IPS-NIHi7 (cell line): ENCODE measurements around the gene CREB3L1.

ENCODE experiments used
- DNase-seq: peaks from one replicate; pipeline ENCODE4 v3.0.0; 2012; ENCODE audit warnings: mixed read lengths; ENCODE audit errors: extremely low spot score

Gene CREB3L1, protein sequence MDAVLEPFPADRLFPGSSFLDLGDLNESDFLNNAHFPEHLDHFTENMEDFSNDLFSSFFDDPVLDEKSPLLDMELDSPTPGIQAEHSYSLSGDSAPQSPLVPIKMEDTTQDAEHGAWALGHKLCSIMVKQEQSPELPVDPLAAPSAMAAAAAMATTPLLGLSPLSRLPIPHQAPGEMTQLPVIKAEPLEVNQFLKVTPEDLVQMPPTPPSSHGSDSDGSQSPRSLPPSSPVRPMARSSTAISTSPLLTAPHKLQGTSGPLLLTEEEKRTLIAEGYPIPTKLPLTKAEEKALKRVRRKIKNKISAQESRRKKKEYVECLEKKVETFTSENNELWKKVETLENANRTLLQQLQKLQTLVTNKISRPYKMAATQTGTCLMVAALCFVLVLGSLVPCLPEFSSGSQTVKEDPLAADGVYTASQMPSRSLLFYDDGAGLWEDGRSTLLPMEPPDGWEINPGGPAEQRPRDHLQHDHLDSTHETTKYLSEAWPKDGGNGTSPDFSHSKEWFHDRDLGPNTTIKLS

DNA sequence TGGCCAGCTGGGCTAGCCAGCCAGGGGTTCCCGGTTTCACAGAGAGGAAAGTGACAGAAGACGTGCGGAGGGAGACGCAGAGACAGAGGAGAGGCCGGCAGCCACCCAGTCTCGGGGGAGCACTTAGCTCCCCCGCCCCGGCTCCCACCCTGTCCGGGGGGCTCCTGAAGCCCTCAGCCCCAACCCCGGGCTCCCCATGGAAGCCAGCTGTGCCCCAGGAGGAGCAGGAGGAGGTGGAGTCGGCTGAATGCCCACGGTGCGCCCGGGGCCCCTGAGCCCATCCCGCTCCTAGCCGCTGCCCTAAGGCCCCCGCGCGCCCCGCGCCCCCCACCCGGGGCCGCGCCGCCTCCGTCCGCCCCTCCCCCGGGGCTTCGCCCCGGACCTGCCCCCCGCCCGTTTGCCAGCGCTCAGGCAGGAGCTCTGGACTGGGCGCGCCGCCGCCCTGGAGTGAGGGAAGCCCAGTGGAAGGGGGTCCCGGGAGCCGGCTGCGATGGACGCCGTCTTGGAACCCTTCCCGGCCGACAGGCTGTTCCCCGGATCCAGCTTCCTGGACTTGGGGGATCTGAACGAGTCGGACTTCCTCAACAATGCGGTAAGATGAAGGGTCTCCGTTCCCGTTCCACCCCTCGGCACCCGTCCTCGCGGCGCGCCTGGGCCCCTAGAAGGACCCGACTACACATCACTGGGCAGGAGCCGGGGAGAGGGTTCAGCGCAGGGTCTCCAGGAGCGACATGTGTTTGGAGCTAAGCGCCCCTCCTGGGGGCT is at the start of gene CREB3L1:
Gene CREB3L1, plus strand, starts transcription at position 41 of the 765 bp plus-strand sequence. Its CDS starts 450 bp downstream, at position 491.
- peak; percentile 64 for DNase-seq

DNA sequence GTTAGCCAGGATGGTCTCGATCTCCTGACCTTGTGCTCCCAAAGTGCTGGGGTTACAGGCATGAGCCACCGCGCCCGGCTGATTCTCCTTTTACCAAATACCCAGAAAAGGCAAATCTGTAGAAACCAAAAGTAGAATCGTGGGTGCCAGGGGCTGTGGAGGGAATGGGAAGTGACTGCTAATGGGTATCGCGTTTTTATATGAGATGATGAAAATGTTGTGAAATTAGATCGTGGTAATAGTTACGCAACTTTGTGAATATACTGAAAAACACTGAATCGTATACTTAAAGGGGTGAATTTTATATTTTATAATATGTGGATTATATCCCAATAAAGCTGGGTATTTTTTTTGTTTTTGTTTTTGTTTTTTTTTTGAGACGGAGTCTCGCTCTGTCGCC is 48.2 kb upstream of the CREB3L1 start:
- DNase-seq = no peak

DNA sequence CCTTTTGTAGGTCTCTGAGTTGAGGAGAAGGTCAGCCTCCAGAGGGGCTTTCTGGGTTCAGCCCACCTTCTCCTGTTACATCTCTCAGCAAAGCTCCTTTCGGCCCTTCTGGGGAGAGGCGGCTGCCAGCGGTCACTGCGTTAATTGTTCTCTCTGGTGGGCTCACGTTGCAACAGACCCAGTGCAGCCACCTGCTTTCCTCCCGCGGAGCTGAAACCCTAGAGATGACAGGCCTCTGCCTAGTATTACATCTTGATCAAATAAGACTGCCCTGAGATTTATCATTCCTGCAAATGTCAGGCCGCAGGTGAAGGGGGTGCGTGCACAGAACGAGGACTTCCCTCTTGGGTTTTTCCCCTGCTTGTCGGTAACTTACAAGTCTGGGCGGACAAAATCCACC is 43.2 kb upstream of the CREB3L1 start:
- DNase-seq = no peak

DNA sequence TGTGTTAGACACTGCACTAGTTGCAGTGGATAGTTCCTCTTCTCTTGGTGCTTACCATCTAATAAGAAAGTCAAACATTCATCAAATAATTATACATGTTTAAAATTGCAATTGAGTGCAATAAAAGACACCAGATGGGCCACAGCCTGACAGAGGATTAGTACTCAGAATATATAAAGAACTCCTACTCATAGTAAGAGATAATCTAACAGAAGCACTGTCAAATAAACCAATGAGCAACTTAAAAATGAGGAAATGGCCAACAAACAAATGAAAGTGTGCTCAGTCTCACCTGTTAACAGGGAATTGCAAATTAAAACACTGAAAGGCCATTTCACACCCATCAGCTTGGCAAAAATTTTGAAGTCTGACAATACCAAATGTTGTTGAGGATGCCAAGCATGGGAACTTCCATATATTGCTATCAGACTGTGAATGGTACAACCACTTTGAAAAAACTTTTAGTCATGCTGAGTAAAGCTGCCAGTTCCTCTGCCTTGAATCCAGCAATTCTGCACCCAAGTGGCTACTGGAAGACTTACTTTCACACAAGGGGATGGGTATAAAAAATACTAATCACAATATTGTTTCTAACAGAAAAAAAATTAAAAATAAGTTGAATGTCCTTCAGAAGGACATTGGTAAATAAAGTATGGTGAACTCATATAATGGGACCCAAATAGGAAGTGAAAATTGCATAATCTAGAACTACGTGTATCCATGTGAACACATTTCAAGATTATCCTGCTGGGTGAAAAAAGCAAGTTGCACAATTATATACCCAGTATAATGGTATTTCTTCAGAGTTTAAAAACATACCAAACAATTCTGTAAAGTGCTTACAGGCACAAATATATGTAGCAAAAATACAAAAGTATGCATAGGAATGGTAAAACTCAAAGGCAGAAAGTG is 41.4 kb upstream of the CREB3L1 start:
- DNase-seq = no peak

DNA sequence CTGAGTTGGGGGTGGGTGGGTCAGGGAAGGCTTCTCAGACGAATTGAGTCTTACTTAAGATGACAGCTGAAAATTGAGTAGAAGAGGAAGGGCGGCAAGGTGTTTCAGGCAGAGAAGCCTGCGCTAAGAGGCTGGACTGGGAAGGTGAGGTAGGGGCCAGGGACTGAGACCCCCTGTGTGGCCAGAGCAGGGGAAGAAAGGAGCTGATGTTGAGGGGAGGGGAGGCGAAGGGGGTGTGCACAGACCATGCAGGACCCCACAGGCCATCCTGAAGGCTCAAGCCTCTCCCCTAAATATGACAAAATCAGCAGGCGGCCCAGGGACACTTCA is 40.6 kb upstream of the CREB3L1 start:
- no peak for DNase-seq

DNA sequence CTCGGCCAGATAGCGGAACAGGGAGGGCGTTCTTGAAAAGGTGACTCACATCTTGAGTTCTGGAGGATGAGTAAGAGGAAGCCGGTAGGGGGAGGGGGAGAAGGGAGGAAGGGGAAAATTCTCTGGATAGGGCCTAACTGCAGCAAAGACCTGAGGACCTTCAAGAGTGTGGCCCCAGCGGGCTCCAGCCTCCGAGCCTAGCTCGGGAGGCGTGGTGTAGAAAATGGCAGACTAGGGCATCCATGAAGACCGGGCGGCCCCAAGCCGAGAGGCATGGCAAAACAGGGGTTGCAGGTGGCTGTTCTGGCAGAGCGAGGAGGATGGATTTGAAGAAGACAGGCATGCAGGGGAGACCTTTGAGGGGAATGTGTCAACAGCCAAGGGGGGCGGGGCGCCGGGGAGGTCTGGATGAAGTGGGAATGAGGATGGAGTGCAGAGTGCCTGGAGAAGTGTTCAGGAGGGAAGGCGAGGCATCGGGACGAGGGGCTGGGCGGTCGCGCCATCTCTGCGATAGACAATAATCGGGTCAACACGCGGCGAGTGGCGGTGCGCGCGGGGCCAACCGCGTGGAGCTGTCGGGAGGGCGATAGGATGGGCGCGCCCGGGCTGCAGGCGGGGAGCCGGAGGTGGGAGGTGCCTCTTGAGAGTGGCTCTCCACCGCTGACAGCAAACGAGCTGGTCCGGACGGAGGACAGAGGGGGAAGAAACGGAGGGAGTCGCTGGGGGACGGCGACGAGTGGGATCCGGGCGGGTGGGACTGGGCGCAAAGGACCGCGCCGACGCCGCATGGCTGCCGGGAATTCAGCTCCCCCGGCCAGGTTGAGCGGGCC is 40.0 kb upstream of the CREB3L1 start:
- peak; percentile 81 for DNase-seq

DNA sequence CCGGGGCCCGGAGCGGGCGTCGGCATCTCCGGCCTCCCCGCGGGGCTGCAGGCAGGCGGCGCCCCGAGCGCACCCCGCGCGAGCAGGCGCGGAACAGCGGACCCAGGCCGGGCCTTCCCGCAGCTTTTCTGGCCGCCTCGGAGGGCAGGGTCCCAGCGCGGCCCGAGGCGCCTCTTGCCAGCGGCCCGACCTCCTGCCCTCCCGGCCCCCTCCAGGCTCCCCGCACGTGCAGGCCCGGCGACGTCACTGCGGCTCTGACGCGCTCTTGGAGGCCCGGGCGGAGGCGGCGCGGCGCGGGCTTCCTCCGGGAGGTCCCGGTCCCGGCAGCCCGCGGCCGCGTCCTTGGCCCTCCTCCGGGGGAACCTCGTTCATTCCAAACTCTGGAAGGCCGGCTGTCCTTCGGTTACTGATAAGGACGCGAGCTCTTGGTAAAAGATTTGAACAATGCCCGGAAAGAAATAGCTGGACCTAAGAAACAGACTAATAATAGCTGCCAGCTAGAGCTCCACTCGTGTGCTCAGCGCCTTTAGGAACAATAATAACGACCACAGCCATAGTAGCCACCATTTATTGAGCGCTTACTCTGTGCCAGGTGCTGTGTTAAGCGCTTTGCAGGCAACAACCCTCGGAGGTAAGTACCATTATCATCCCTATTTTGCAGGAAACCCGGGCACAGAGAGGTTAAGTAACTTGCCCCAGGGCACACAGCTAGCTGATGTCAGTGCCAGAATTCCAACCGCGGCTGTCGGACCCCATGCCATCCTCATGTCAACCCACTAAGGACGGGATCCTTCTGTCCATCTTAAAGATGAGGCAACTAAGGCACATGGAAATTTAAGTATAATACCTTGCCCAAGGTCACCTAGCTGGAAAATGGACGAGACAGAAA is 39.1 kb upstream of the CREB3L1 start:
- peak; percentile 58 for DNase-seq

DNA sequence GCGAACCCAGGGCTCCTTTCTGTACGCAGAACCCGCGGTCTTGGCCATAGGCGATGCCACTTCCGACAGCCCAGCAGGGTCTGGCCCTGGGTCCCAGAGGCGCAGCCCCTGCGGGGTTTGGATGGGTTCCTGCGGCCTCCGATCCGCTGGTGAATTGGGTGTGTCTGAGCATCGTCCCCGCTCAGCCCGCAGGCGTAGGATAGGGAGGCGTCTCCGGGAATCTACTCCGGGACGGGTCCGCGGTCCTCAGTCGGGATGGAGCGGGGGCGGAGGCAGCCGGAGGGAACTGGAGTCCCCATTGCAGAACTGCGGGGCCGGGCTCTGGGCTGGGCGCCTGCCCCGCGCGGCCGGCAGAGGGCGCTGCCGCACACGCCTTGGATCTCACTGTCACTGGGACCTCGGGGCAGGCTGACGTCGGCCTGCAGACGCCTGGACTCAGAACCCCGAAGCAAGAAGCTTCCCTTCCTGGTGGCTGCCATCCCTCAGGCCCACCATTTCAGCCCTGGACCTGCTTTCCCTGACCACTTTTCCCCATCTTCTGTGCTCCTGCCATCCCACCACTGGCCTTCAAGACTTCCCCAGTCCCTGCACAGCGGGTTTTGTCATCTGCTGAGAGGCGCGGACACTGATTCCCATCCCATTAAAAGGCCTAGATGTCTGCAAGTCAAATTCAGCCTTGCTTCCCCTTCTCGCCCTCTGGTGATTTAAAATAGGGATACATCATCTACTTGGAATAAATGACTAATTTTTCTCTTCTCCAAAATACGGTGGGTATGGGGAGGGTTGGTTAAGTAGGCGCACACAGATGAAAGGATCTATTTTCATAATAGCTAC is 38.3 kb upstream of the CREB3L1 start:
- DNase-seq = peak; percentile 88

DNA sequence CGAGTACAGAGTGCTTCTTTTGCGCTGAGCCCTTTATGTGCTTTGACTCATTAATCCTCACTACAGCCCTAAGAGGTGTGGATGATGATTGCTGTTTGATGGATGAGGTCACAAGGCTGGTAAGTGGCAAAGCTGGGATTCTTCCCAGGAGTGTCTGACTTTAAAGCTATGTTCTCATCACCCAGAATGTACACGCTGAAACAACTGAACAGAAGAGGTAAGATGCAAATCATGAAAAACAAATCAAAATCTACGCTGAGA is 37.7 kb upstream of the CREB3L1 start:
- no peak for DNase-seq

DNA sequence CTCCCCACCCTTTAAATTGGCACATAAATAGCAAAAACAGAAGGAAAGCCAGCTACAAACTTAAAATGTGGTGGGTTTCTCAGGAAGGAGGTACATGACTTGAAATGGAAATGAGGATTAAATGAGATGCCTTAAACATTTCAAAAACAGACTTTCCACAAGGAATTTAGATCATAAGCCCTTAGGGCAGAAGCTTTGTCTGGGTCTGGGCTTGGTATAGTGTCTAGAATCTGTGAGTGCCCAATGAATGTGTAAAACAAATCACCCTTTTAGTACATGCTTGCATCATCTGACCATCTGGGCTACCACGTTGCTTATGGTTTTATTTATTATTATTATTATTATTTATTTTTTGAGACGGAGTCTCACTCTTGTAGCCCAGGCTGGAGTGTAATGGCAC is 37.1 kb upstream of the CREB3L1 start:
- no peak for DNase-seq

DNA sequence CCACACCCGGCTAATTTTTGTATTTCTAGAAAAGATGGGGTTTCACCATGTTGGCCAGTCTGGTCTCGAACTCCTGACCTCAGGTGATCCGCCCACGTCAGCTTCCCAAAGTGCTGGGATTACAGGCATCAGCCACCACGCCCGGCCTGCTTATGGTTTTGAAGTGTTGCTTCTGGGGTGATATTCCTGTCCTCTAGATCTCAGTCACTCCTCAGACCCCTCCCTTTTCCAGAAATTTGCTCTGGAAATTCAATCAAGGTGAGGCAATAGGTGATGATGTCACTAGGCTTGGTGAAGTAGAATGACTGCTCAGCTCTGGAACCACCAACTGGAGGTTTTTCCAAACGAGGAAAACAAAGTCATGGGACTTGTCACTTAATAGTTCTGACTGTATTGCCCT is 36.6 kb upstream of the CREB3L1 start:
- DNase-seq = no peak

DNA sequence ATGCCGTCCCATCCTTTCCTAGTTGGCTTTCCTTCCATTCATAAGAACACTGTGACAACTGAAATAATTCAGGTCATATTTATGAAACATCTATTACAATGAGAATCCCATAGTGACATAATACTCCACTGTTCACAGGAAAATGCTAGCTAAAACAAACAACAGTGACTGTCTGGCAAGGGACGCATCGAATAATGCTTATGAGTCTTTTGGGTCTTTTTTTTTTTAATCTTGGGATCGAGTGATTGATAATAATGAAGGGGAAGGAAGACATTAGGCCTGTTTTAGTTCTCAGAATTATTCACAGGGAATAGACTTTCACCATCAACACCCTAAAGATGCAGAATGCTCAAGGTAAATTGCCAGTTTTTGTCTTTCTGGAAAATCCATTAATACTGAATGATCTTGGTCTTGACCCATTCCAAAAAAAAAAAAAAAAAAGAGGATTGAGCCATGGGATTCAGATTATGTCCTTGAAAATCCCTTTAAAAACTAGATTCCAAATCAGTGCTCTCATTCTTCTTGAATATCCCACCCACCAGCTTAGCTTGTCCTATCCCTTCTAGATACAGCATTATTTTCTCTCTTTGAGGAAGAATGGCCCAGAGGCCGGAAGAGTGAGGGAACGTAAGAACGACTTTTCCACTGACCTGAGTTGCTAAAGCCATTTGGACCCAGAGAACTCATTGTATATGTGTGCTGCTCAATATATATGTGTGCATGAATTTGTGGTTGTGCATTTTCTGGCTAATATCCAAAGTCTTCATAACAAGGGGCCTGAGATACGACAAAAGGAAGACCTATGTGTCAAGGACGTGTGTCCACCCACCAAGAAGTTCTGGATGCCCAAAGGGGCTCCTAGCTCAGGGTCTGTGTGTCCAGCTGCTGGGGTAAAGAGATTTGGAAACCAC is 35.2 kb upstream of the CREB3L1 start:
- no peak for DNase-seq

DNA sequence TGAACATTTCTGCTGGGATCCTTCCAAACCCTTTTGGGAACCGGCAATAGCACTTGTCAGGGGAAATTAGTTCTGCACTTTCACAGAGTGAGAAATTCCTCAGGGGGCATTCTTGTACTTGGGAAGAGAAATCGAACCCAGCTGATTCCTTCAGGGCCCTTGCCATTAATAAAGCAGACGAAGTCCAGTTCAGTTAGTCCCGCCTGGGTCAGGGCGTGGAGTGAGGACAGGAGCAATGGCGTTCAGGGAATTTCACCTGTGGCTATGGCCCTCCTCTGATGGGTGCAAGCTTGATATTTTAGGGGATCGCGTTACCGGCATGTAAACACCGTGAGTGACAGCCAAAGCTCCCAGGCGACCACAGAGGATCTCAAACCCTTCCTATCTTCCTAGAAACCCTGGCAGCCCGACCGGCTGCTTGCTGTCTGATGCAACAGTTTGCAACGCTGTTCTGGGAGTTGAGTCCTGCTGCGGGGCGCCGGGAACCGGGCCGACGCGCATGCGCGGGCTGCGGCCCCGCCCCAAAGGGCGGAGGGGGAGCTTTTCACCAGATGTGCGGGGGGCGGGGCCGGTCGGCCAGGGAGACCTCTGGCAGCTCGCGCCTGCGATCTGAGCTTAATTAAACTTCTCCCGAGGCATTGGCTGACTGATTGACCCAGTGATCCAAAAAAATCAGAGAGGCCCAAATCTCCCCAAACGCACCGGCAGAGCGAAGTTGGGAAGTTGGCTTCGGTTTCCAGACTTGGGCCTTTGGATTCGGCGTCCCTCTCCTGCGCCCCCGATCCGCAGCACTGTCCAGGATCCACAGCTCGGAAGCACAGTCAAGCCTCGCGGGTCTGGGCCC is 34.3 kb upstream of the CREB3L1 start:
- peak; percentile 94 for DNase-seq

DNA sequence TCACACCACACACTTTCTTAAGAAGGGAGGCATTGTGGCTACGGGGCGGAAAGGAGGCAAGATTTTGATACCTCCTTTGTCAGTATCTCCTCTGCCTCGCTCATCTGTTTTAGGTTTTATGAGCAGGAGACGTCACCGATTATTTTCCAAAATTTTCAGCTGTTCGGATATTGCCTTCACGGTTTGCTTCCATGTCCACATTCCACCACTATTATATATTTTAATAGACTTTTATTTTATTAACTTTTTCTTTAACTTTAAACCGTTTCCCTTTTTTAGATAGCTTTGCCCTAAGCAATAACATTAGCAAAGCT is 33.7 kb upstream of the CREB3L1 start:
- no peak for DNase-seq

DNA sequence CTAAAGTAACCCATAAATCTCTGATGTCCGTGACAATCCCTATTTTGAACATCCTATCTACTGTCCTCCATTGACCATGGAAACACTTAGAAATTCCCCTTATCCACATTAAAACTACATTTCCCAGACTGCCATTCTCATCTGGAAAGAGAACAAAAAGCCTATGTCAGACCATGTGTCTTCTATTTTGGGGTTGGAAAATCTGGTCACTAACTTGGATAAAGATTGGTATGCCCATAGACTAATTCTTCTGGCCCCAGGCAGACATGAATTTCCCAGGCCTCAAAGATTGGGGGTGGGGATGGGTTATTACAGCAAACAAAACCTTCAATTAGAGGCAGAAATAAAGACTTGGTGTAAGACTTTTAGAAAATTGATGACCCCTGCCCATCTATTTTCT is 30.9 kb upstream of the CREB3L1 start:
- no peak for DNase-seq

DNA sequence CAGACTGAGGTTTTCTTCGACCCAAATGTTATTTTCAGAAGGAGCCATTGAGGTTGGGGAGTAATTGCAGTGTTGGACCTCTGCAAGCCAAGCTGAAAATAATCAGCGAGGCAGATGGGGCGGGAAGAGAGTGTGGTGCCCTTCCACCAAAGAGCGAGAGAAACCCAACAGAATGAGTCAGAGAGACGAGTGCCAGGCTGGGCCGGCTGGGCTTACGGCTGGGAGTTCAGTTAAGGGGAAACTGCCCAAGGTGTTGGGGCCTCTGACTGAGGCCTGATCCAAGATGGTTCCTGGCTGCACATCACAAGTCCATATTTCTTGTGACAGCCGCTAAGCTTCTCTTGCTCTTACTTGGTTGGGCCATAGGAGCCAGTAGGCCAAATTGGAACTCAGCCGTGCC is 30.4 kb upstream of the CREB3L1 start:
- no peak for DNase-seq

DNA sequence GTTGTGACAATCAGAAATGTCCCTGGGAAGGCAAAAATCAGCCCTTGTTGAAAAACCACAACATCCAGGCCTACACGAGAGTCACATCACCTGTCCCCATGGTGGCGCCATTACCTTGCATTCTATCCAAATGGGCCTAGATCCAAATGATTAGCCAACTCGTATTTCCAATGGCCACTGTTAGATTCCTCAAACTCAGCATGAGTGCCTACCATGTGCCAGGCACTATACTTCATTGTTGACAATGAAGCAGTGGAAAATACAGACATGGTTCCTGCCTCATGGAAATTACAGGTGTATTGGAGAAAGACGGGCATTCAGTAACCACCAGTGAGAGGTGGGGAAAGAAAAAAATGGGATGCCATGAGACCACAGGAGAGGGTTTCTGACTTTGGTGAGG is 29.8 kb upstream of the CREB3L1 start:
- peak; percentile 77 for DNase-seq
